ENCODE results near the gene C20orf144. TPM values are rescaled to one million over a fixed set of nuclear protein-coding genes. Genes with fewer than 3 reads are reported as not detected.
"Not testable (repeated sequence)": the region's sequence is repeated elsewhere in the genome, so short reads cannot be mapped to it uniquely, and the experiment has no call there.

Gene C20orf144
- total RNA-seq, 2 donors from 2014 or later = 0.26 to 0.41 TPM

DNA sequence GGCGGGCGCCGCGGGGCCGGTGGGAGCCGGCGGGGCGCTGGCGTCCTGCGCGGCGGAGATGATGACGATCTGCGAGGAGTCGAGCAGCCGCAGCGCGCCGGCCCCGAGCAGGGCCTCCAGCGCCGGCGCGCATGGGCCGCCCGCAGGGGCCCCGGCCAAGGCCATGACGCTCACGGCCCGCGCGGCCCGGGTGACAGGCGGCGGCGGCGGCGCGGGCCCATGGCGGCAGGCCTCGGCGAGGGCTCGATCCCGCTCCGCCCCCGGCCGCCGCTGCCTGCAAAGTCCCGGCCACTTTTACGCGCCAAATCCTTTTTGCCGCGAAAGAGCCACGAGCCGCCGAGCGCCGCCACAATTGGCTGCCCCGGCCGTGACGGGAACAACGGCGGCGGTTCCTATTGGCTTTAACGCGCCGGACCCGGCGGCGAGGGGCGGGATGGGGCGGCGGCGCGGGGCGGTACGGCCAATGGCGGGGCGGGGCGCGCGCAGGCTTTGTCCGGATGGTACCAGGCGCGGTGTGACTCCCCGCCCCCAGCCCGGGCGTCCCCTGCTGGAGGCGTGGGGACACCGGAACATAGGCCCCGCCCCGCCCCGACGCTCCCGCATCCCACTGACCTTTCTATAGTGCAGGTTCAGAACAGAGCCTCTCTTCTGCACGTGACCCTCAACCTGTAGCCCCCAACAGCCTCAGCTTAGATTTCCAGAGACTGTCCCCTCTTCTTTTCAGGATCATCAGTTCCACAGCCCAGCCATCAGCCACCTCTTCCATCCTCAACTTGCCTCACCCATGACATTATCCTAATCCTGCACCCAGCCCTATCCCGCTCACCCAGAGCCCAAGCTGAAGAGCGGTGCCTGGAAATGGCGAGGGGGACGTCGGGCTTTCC, 24.2 kb downstream of the C20orf144 start, which contains the start of gene E2F1:
Gene E2F1 (minus strand): TSS at position 286 of the 884 bp plus-strand sequence. CDS start 121 bp downstream, at position 165.
- Mint-ChIP-seq H3K27ac (peak within 1 kb of the TSS; percentile 84), H3K4me1 (peaks cover 32% of the 10 kb centered on the region), H3K36me3 (ENCODE audit: low read depth) (peaks cover 20% of the 10 kb centered on the region), H3K4me3 (peak within 1 kb of the TSS; percentile 85), H3K27me3 (no peaks in the 10 kb centered on the region), H3K9me3 (no peaks in the 10 kb centered on the region)
- ATAC-seq (replicated peaks) = peak; percentile 91

DNA sequence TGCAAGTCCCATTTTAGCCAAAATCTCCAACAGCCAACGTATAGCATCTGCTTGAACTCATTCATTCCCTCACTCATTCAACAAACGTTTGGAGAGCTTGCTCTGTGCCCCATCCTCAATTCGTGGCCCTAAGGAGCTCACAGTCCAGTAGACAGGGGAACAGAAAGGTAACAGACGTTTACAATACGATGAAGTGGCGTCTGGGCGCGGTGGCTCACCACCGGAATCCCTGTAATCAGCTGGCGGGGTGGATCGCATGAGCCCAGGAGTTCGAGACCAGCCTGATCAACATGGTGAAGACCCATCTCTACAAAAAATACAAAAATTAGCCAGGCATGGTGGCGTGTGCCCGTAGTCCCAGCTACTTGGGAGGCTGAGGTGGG, 24.8 kb downstream of the C20orf144 start:
- ATAC-seq (replicated peaks) = no peak
- no peaks in the 10 kb centered on the region for H3K9me3 Mint-ChIP-seq
- peaks cover 20% of the 10 kb centered on the region for H3K36me3 Mint-ChIP-seq (ENCODE audit: low read depth)
- peak overlapping the region; percentile 21 for H3K27ac Mint-ChIP-seq
- no peaks in the 10 kb centered on the region for H3K27me3 Mint-ChIP-seq
- H3K4me1 Mint-ChIP-seq = peaks cover 27% of the 10 kb centered on the region
- peak overlapping the region; percentile 71 for H3K4me3 Mint-ChIP-seq

DNA sequence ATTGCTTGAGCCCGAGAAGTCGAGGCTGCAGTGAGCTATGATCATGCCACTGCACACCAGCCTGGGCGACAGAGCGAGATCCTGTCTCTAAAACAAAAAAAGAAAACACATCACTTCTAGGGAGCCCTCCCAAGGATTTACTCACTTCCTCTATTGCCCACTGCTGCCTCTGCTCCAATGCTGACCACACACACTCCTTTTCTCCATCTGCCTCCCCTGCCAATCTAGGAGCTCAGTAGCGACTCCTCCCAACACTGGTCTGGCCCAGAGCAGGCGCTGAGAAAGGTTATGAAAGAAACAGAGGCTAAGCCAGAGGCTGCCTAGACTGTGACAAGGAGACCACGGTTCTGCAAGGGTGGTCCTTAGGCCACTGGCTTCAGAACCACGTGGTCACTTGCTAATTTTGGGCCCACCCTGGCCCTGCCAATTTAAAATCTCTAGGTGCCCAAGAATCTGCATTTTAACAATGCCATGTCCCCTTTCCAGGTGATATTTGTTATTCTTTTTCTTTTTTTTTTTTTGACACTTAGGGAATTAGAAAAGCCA, 25.3 kb downstream of the C20orf144 start:
- H3K4me3 Mint-ChIP-seq = peak overlapping the region; percentile 71
- ATAC-seq (replicated peaks) = no peak
- H3K36me3 Mint-ChIP-seq (ENCODE audit: low read depth) = peaks cover 19% of the 10 kb centered on the region
- peak overlapping the region; percentile 84 for H3K27ac Mint-ChIP-seq
- H3K9me3 Mint-ChIP-seq = no peaks in the 10 kb centered on the region
- peaks cover 24% of the 10 kb centered on the region for H3K4me1 Mint-ChIP-seq
- H3K27me3 Mint-ChIP-seq = no peaks in the 10 kb centered on the region

DNA sequence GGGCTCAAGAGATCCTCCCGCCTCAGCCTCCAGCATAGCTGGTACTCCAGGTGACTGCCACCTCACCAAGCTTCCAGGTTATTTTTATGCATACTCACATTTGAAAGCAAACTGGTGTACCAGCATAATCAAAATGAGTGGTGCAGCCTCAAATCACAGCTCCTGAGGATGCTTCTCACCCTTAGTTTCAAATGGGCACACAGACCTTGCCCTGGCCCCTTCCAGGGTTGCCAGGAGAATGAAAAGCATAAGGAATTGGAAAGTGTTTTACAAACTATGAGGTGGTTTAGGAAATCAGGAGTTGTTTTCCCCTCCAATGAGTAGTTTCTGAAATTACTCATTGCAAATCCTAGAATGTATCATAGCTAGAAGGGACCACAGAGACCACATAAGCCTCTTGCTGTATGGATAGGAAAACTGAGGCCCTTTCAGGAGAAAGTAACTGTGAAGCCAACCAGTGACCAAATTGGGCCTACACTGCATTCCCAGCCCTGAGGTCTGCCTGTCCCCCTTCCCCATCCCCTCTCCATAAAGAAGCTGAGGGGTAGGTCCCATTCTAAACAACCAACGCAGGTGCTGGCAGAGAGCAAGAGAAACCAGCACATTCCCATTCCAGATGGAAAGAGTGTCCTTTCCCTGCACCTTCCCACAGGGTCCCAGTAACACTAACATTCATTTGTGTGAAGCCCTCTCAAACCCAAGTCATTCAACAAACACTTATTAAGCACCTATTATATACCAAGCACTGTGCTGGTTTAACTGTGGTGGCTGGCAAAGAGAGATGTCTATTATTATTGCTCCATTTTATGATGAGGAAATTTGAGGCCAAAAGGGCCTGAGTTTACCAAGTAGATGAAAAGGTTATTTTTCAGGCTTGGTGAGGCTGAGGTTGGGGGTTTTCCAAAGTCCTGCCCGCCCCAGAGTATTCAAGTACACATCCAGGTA, 26.1 kb downstream of the C20orf144 start:
- Mint-ChIP-seq H3K4me3 (peak overlapping the region; percentile 71), H3K27ac (peak overlapping the region; percentile 84)
- ATAC-seq (replicated peaks) = peak; percentile 17

DNA sequence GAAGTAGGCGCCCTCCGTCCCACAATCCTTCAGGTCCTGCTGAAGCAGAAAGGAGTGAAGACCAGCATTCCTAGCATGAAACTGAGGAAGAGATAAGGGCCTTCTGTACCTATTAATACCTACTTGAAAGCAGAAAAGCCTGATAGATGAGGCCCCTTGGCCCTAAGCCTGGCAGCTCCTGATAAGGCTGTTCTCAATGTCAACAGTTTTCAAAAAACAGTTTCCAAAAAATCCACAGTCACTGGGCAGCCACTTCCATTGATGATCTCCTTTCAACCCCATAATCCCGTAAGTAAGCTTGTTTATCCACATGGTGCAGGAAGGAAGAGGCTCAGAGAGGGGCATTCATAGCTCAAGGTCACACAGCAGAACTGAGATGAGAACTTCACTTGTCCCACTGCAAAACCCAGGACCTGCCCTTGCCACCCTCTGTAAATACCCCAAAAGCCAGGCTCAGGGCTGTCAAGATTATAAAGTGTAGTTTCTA, 26.9 kb downstream of the C20orf144 start:
- H3K4me3 Mint-ChIP-seq = peak overlapping the region; percentile 71
- peaks cover 24% of the 10 kb centered on the region for H3K4me1 Mint-ChIP-seq
- ATAC-seq (replicated peaks) = no peak
- H3K27me3 Mint-ChIP-seq = no peaks in the 10 kb centered on the region
- H3K9me3 Mint-ChIP-seq = no peaks in the 10 kb centered on the region
- peak overlapping the region; percentile 84 for H3K27ac Mint-ChIP-seq
- peaks cover 11% of the 10 kb centered on the region for H3K36me3 Mint-ChIP-seq (ENCODE audit: low read depth)

More for the DNA sequence above, 26.1 kb downstream of the C20orf144 start:
- Mint-ChIP-seq H3K27me3 (no peaks in the 10 kb centered on the region), H3K9me3 (no peaks in the 10 kb centered on the region), H3K4me1 (peaks cover 24% of the 10 kb centered on the region), H3K36me3 (ENCODE audit: low read depth) (peaks cover 11% of the 10 kb centered on the region)

DNA sequence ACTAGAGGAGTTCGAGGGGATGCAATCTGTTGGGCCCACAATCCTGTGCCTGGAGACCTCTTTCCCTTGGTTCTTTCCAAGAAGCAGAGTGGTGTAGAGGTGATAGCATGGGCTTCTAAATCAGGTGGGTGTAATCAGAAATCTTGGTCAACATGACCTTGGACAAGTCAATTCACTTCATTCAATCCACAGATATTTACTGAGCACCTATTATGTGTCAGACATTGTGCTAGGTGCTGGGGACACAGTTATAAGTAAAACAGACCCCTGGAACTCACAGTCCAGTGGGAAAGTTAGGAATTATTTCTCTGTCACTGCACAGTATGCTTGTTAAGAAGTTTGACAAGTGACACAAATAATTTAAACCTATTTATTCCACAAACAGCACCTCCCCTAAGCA, 27.4 kb downstream of the C20orf144 start:
- H3K27me3 Mint-ChIP-seq = no peaks in the 10 kb centered on the region
- no peak for ATAC-seq (replicated peaks)
- H3K4me1 Mint-ChIP-seq = peaks cover 24% of the 10 kb centered on the region
- H3K36me3 Mint-ChIP-seq (ENCODE audit: low read depth) = peaks cover 11% of the 10 kb centered on the region
- no peak overlapping the region for H3K4me3 Mint-ChIP-seq
- peak overlapping the region; percentile 46 for H3K27ac Mint-ChIP-seq
- H3K9me3 Mint-ChIP-seq = no peaks in the 10 kb centered on the region

DNA sequence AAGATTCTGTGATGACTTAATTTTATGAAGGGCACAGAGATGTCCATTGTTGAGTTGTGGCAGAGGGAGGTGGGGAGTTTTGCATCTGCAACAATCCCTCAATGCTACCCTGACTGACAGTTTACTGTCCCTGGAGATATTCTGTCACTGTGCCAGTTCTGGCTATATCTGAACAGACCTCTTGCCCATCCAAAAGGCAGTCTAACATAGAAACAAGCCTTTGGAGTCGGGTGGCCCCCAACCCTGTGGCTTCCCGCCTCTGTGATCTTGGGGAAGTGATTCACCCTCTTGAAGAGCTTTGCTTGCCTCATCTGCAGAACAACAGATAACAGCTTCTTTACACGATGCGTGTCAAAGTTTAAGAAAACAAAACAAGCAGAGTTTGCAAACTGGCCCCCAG, 27.8 kb downstream of the C20orf144 start:
- peak; percentile 24 for ATAC-seq (replicated peaks)
- no peaks in the 10 kb centered on the region for H3K27me3 Mint-ChIP-seq
- H3K4me3 Mint-ChIP-seq = peak overlapping the region; percentile 50
- H3K9me3 Mint-ChIP-seq = no peaks in the 10 kb centered on the region
- peaks cover 24% of the 10 kb centered on the region for H3K4me1 Mint-ChIP-seq
- H3K36me3 Mint-ChIP-seq (ENCODE audit: low read depth) = peaks cover 7% of the 10 kb centered on the region
- H3K27ac Mint-ChIP-seq = peak overlapping the region; percentile 46

DNA sequence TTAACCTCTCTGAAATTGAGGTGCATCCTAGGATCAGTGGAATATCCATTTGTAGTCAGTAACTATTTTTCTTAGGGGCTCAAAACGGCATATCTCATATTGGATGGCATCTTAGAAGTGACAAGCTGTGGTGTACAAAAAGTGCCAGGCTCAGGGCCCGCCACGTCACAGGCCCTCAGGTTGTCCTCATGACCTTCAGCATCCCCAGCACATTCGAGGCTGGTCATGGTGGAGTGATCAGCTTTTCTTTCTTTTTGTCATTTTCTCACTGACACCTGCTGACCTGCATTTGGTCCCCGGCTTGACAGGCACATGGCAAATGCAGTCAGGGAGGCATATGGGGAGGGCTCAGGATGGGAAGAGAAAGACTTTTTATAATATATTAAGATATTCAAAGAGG, 31.2 kb downstream of the C20orf144 start:
- Mint-ChIP-seq H3K4me1 (peaks cover 12% of the 10 kb centered on the region), H3K4me3 (no peak overlapping the region), H3K36me3 (ENCODE audit: low read depth) (no peaks in the 10 kb centered on the region), H3K27me3 (no peaks in the 10 kb centered on the region), H3K27ac (no peak overlapping the region), H3K9me3 (no peaks in the 10 kb centered on the region)
- ATAC-seq (replicated peaks) = no peak

DNA sequence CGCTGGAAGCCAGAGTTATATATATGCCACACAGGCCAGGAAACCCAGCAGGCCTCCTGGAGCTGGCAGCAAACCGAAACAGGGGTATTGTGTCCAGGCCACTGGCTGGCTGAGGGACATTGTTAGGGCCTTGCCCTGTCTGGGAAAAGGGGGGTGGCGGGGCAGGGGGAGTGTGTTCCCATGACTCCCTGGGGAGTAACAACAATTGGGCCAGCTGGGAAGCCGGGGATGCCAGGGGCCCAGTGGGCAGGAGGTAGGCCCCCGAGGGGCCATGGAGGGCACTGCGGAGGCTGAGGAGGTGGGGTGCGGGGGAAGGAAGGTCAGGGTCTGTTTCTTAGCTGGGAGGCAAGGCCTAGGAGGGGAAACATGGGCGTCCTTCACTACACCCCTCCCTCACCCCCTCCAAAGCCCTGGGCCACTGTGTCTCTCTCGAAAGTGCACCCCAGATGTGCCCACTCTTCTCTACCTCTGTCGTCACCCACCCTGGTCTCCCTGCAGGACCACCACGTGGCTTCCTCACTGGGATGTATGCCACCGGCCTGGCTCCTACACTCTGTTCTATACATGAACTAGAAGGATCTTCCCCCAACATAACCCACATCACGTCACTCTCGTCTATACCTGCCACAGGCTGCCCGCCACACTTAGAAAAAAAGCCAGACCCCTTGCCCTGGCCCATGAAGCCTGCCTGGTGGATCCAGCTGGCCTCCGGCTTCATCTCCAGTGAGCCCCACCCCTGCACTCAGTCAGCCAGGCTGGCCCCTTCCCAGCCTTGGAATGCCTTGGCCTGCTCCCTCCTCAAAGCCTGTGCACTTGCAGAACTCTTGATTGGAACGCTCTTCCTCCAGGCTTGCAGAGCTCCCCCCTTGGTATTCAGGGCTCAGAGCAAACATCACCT, 31.9 kb downstream of the C20orf144 start:
- Mint-ChIP-seq H3K27me3 (no peaks in the 10 kb centered on the region), H3K4me3 (no peak overlapping the region), H3K4me1 (peaks cover 5% of the 10 kb centered on the region), H3K36me3 (ENCODE audit: low read depth) (no peaks in the 10 kb centered on the region), H3K27ac (peak overlapping the region; percentile 8), H3K9me3 (no peaks in the 10 kb centered on the region)
- no peak for ATAC-seq (replicated peaks)

DNA sequence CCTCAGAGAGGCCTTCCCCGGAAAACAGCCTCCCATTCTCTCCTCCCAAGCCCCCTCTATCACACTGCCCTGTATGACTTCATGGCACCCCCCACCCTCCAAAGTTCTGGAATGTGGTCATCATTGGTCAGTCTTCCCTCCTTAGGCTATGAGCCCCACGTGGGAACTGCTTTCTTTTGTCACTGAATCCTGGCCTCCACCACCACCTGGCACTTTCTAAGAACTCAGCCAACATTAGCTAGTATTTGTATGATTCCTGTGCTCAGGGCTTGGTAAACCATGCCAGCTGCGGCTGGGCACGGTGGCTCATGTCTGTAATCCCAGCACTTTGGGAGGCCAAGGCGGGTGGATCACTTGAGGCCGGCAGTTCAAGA, 32.5 kb downstream of the C20orf144 start:
- Mint-ChIP-seq H3K36me3 (ENCODE audit: low read depth) (no peaks in the 10 kb centered on the region), H3K4me3 (no peak overlapping the region), H3K9me3 (no peaks in the 10 kb centered on the region), H3K4me1 (peaks cover 4% of the 10 kb centered on the region), H3K27ac (peak overlapping the region; percentile 8), H3K27me3 (no peaks in the 10 kb centered on the region)
- no peak for ATAC-seq (replicated peaks)

DNA sequence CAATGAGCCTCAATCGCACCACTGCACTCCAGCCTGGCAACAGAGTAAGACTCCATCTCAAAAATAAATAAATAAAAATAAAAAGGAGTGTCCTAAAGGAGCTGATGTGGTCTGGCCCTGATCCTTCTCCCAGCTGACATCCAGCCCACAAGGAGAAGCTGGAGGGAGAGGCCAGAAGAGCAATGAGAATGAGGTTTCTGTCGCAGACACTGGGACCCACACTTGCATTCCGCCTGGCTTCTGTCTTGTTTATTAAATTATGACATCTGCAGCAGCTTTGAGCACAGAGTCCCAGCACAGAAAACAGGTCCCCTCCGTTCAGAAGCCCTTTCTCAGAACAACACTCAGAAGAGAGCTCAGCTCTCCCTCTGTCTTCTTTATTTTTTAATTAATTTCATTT, 34.3 kb downstream of the C20orf144 start:
- Mint-ChIP-seq H3K9me3 (no peaks in the 10 kb centered on the region), H3K4me3 (no peak overlapping the region), H3K27me3 (no peaks in the 10 kb centered on the region), H3K36me3 (ENCODE audit: low read depth) (no peaks in the 10 kb centered on the region), H3K4me1 (no peaks in the 10 kb centered on the region), H3K27ac (no peak overlapping the region)
- ATAC-seq (replicated peaks) = no peak

DNA sequence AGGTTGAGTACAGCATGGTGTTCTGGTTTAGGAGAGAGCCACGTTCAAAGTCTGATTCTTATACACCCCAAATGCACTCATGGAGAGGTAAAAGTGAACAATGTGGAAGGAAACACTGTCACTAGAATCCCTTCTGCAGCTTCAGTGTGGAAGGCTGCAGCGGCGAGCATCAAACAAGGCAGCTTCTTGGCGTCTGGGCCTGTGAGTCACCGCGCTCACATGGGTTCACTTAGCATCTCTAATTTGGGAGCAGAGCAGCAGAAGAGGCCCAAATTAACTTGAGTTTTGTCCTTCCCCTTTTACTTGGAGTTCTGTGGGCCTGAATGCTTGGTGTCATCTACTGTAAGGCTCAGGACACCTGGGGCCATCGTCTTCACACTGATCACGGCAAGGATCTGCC, 35.0 kb downstream of the C20orf144 start:
- Mint-ChIP-seq H3K36me3 (ENCODE audit: low read depth) (no peaks in the 10 kb centered on the region), H3K27ac (no peak overlapping the region), H3K4me1 (no peaks in the 10 kb centered on the region), H3K27me3 (no peaks in the 10 kb centered on the region), H3K9me3 (no peaks in the 10 kb centered on the region), H3K4me3 (no peak overlapping the region)
- ATAC-seq (replicated peaks) = no peak

DNA sequence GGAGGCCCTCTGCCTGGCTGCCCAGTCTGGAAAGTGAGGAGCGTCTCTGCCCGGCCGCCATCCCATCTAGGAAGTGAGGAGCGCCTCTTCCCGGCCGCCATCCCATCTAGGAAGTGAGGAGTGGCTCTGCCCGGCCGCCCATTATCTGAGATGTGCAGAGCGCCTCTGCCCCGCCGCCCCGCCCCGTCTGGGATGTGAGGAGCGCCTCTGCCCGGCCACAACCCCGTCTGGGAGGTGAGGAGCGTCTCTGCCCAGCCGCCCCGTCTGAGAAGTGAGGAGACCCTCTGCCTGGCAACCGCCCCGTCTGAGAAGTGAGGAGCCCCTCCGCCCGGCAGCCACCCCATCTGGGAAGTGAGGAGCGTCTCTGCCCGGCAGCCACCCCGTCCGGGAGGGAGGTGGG, 36.8 kb downstream of the C20orf144 start:
- H3K9me3 Mint-ChIP-seq; H3K36me3 Mint-ChIP-seq (ENCODE audit: low read depth); ATAC-seq (replicated peaks); H3K4me3 Mint-ChIP-seq; H3K27me3 Mint-ChIP-seq; H3K27ac Mint-ChIP-seq; H3K4me1 Mint-ChIP-seq: not testable (repeated sequence)

Data from activated T-helper 17 cell treated with anti-CD3 and anti-CD28 coated beads, Interleukin-2, amount 50 U/mL, for 72 hours (primary cell).